HEK293T (cell line): Measurements from ENCODE around the gene MEI1.

ENCODE experiments used
- ARNT ChIP-seq: fragments of 450-650 bp; IDR thresholded peaks from 2 replicates; pipeline ENCODE4 v1.6.1; 2017; ENCODE audit warnings: mild to moderate bottlenecking
- BHLHE40 ChIP-seq: fragments of 450-650 bp; IDR thresholded peaks from 2 replicates; pipeline ENCODE4 v1.6.1; 2016; ENCODE audit warnings: mild to moderate bottlenecking, moderate library complexity, borderline replicate concordance
- ELF4 ChIP-seq: fragments of 450-650 bp; IDR thresholded peaks from 2 replicates; pipeline ENCODE4 v1.6.1; 2017; ENCODE audit warnings: antibody characterized with exemption
- FOXA1 ChIP-seq: fragments of 450-650 bp; IDR thresholded peaks from 2 replicates; pipeline ENCODE4 v1.6.1; 2016; ENCODE audit warnings: mild to moderate bottlenecking
- FOXM1 ChIP-seq: fragments of 450-650 bp; IDR thresholded peaks from 2 replicates; pipeline ENCODE4 v1.6.1; 2017; ENCODE audit warnings: mild to moderate bottlenecking, borderline replicate concordance
- HDGF ChIP-seq: fragments of 450-650 bp; IDR thresholded peaks from 2 replicates; pipeline ENCODE4 v1.6.1; 2017; ENCODE audit warnings: antibody characterized with exemption, borderline replicate concordance
- NFRKB ChIP-seq: fragments of 450-650 bp; IDR thresholded peaks from 2 replicates; pipeline ENCODE4 v1.6.1; 2016; ENCODE audit warnings: mild to moderate bottlenecking, moderate library complexity
- SP1 ChIP-seq: fragments of 450-650 bp; IDR thresholded peaks from 2 replicates; pipeline ENCODE4 v1.6.1; 2017
- SUZ12 ChIP-seq: fragments of 450-650 bp; IDR thresholded peaks from 2 replicates; pipeline ENCODE4 v1.6.1; 2016; ENCODE audit warnings: mild to moderate bottlenecking
- ZNF384 ChIP-seq: fragments of 450-650 bp; IDR thresholded peaks from 2 replicates; pipeline ENCODE4 v1.6.1; 2016

DNA sequence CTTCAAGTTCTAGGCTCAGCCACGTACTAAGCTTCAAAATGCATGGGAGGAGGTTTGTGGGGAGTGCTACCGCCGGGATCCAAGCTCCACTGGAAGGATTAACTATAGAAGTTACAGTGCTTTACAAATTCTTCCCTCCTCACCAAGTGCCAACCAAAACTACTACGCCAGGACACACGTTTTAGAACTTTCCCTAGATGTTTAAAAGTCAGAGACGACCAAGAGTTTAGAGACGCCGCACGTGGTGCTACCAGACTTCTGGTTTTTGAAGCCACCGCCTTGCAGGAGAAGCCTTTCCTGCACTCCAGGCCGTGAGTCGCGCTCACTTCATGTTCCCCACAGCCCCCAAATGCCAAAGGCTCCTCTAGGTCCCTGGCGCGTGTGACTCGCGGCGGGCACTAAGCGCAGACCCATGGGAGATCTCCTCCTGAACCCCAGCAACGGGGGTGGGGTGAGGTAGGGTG, 11.4 kb upstream of the MEI1 start:
- TF ChIP-seq ZNF384 (no peak), ARNT (no peak), HDGF (no peak), BHLHE40 (no peak), ELF4 (no peak), NFRKB (no peak), SUZ12 (no peak), FOXA1 (no peak), FOXM1 (no peak), SP1 (no peak)
